OCI-M2 (cell line): ENCODE results near the gene MRPL3.
A peak's percentile ranks its signal among the peaks of the same experiment; 100 is the strongest.

ENCODE experiments used
- DNase-seq: peaks from one replicate; lab custom pipeline; 2025; ENCODE audit not compliant: unreplicated experiment; lab: John Stamatoyannopoulos, UW

MRPL3 gene

GRCh38 chr3:131502530-131503319, at the start of gene MRPL3:
Gene MRPL3, minus strand, starts transcription at chr3:131502971. Its CDS starts 150 bp downstream, at chr3:131502821.
- peak; percentile 6 for DNase-seq

GRCh38 chr3:131551761-131552160, 49.0 kb upstream of the MRPL3 start:
- no peak for DNase-seq

- no peak for DNase-seq
These were observed 48.0 kb upstream of the MRPL3 start for GRCh38 chr3:131550562-131551465.

- no peak for DNase-seq
These were observed 46.6 kb upstream of the MRPL3 start for GRCh38 chr3:131549340-131549739.

GRCh38 chr3:131547585-131547984, 44.8 kb upstream of the MRPL3 start:
- DNase-seq = no peak

- DNase-seq = no peak
These were observed 43.7 kb upstream of the MRPL3 start for GRCh38 chr3:131546441-131546840.

GRCh38 chr3:131544557-131544956, 41.8 kb upstream of the MRPL3 start:
- DNase-seq = no peak

GRCh38 chr3:131543714-131544113, 40.9 kb upstream of the MRPL3 start:
- no peak for DNase-seq

- no peak for DNase-seq
These were observed 38.5 kb upstream of the MRPL3 start for GRCh38 chr3:131541288-131541687.

GRCh38 chr3:131540821-131541220, 38.0 kb upstream of the MRPL3 start:
- DNase-seq = no peak

GRCh38 chr3:131540143-131540542, 37.4 kb upstream of the MRPL3 start:
- DNase-seq = no peak

- no peak for DNase-seq
These were observed 36.2 kb upstream of the MRPL3 start for GRCh38 chr3:131538968-131539367.

- no peak for DNase-seq
These were observed 34.8 kb upstream of the MRPL3 start for GRCh38 chr3:131537531-131537930.

- DNase-seq = no peak
These were observed 32.8 kb upstream of the MRPL3 start for GRCh38 chr3:131535596-131535995.

GRCh38 chr3:131535131-131535530, 32.4 kb upstream of the MRPL3 start:
- no peak for DNase-seq

- DNase-seq = no peak
These were observed 29.9 kb upstream of the MRPL3 start for GRCh38 chr3:131532645-131533044.

GRCh38 chr3:131530843-131531242, 28.1 kb upstream of the MRPL3 start:
- DNase-seq = no peak

GRCh38 chr3:131530388-131530787, 27.6 kb upstream of the MRPL3 start:
- DNase-seq = no peak

- no peak for DNase-seq
These were observed 24.1 kb upstream of the MRPL3 start for GRCh38 chr3:131526801-131527347.

- DNase-seq = no peak
These were observed 15.9 kb upstream of the MRPL3 start for GRCh38 chr3:131518680-131519079.

- DNase-seq = no peak
These were observed 2.6 kb upstream of the MRPL3 start for GRCh38 chr3:131505421-131505820.

GRCh38 chr3:131503320-131503635, 507 bp upstream of the MRPL3 start:
- DNase-seq = no peak
